ENCODE data around the gene RBM8A.

GRCh38 chr1:145967288-145967687, 40.0 kb upstream of the RBM8A start:
- TF ChIP-seq EZH2 (IDR thresholded peaks at IDR 0.05; ENCODE audit: borderline replicate concordance, low read depth, low read length, severe bottlenecking) = no peak
- TF ChIP-seq, protein P1, sequence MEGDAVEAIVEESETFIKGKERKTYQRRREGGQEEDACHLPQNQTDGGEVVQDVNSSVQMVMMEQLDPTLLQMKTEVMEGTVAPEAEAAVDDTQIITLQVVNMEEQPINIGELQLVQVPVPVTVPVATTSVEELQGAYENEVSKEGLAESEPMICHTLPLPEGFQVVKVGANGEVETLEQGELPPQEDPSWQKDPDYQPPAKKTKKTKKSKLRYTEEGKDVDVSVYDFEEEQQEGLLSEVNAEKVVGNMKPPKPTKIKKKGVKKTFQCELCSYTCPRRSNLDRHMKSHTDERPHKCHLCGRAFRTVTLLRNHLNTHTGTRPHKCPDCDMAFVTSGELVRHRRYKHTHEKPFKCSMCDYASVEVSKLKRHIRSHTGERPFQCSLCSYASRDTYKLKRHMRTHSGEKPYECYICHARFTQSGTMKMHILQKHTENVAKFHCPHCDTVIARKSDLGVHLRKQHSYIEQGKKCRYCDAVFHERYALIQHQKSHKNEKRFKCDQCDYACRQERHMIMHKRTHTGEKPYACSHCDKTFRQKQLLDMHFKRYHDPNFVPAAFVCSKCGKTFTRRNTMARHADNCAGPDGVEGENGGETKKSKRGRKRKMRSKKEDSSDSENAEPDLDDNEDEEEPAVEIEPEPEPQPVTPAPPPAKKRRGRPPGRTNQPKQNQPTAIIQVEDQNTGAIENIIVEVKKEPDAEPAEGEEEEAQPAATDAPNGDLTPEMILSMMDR (IDR thresholded peaks at IDR 0.05; ENCODE audit: borderline replicate concordance, extremely low read depth, low read length, poor library complexity, severe bottlenecking) = no peak

All from DND-41 (cell line).